Measurements from ENCODE around the gene NGRN.

- TF ChIP-seq POLR2A (IDR thresholded peaks at IDR 0.05) (no peak), EP300 (IDR thresholded peaks at IDR 0.05) (no peak), POLR2AphosphoS5 (IDR thresholded peaks at IDR 0.05) (no peak), CTCF (IDR thresholded peaks at IDR 0.05) (no peak)
Measured at GRCh38 chr15:90241343-90242192, 23.9 kb upstream of the NGRN start.

All from upper lobe of left lung (tissue), 4 donors.